Fibroblast of lung (primary cell): ENCODE data around the gene ZNF609.

ENCODE experiments used
- EZH2 ChIP-seq: IDR thresholded peaks from 2 replicates; pipeline ENCODE4 v1.5.1; 2012; ENCODE audit warnings: low read length, control low read depth, mild to moderate bottlenecking; ENCODE audit errors: missing control alignments
- TF ChIP-seq, protein P1 (sequence below), 2 donors: IDR thresholded peaks in 1 of 2; conservative IDR thresholded peaks in 1 of 2; 1 replicate in 1 of 2; 2 replicates in 1 of 2; pipeline ENCODE4 v1.5.1; 2011 to 2012; ENCODE audit warnings: low read length in 2 of 2, control low read depth in 1 of 2, inconsistent platforms in 1 of 2, low read depth in 1 of 2, mild to moderate bottlenecking in 1 of 2

- TF ChIP-seq EZH2: no peak
- TF ChIP-seq, protein P1, sequence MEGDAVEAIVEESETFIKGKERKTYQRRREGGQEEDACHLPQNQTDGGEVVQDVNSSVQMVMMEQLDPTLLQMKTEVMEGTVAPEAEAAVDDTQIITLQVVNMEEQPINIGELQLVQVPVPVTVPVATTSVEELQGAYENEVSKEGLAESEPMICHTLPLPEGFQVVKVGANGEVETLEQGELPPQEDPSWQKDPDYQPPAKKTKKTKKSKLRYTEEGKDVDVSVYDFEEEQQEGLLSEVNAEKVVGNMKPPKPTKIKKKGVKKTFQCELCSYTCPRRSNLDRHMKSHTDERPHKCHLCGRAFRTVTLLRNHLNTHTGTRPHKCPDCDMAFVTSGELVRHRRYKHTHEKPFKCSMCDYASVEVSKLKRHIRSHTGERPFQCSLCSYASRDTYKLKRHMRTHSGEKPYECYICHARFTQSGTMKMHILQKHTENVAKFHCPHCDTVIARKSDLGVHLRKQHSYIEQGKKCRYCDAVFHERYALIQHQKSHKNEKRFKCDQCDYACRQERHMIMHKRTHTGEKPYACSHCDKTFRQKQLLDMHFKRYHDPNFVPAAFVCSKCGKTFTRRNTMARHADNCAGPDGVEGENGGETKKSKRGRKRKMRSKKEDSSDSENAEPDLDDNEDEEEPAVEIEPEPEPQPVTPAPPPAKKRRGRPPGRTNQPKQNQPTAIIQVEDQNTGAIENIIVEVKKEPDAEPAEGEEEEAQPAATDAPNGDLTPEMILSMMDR (conservative IDR thresholded peaks at IDR 0.05 in 1 of 2, IDR thresholded peaks at IDR 0.05 in 1 of 2; ENCODE audit: low read depth in 1 of 2, low read length in 2 of 2): no peak
Measured at GRCh38 chr15:64656508-64656907, 196.1 kb downstream of the ZNF609 start.
